ENCODE results near the gene NOXO1. TPM values are rescaled to one million over a fixed set of nuclear protein-coding genes. Genes with fewer than 3 reads are reported as not detected.

Gene NOXO1
- total RNA-seq, 1 experiment from 2014 or later: 1.7 TPM

- peaks cover 10 to 27% (median 25%) of the 10 kb centered on the region in 3 experiments for H3K36me3 Mint-ChIP-seq (ENCODE audit: insufficient read depth in 1 of 3, low read depth in 3 of 3)
These were observed 6.9 kb downstream of the NOXO1 start for GRCh38 chr16:1974157-1975070.

More at GRCh38 chr16:1974157-1975070, 6.9 kb downstream of the NOXO1 start:
- TF ChIP-seq, protein P1, sequence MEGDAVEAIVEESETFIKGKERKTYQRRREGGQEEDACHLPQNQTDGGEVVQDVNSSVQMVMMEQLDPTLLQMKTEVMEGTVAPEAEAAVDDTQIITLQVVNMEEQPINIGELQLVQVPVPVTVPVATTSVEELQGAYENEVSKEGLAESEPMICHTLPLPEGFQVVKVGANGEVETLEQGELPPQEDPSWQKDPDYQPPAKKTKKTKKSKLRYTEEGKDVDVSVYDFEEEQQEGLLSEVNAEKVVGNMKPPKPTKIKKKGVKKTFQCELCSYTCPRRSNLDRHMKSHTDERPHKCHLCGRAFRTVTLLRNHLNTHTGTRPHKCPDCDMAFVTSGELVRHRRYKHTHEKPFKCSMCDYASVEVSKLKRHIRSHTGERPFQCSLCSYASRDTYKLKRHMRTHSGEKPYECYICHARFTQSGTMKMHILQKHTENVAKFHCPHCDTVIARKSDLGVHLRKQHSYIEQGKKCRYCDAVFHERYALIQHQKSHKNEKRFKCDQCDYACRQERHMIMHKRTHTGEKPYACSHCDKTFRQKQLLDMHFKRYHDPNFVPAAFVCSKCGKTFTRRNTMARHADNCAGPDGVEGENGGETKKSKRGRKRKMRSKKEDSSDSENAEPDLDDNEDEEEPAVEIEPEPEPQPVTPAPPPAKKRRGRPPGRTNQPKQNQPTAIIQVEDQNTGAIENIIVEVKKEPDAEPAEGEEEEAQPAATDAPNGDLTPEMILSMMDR (conservative IDR thresholded peaks at IDR 0.05): no peak
- no peak overlapping the region for H2BK120ac ChIP-seq (ENCODE audit: low read depth, low read length, poor library complexity, severe bottlenecking)
- H3K23ac ChIP-seq (ENCODE audit: insufficient read length, low read depth, low read length): no peak overlapping the region
- no peak overlapping the region for H3K56ac ChIP-seq (ENCODE audit: insufficient read length, low read depth, low read length)
- H2BK5ac ChIP-seq (ENCODE audit: insufficient read length, low read length): no peak overlapping the region
- H3K9me3 Mint-ChIP-seq: no peaks in the 10 kb centered on the region; a peak in 1 of 5 replicates
- H3K27me3 Mint-ChIP-seq (ENCODE audit: low read depth): peaks cover under 1% of the 10 kb centered on the region; the same call in 1 of the 2 replicates
- no peak overlapping the region; the same call in 1 of the 2 replicates for H3K14ac ChIP-seq (ENCODE audit: insufficient read depth, low read length)
- H3K9ac ChIP-seq (ENCODE audit: extremely low read depth, insufficient read length, low read length): no peak overlapping the region
- no peaks in the 10 kb centered on the region for H3K9me3 ChIP-seq (ENCODE audit: control insufficient read depth, low read depth, low read length)
- H3K4me2 ChIP-seq (ENCODE audit: insufficient read depth, insufficient read length, low read length): no peak overlapping the region
- no peak overlapping the region for H2BK20ac ChIP-seq (ENCODE audit: low read depth, low read length, poor library complexity, severe bottlenecking)
- H2AFZ ChIP-seq (ENCODE audit: low read length): no peak overlapping the region
- H3K4me1 Mint-ChIP-seq: peaks cover 8 to 14% of the 10 kb centered on the region in 2 experiments
- DNase-seq: no peak
- peaks cover 9% of the 10 kb centered on the region for H3K23me2 ChIP-seq (ENCODE audit: insufficient read length, low read depth, low read length, poor library complexity, severe bottlenecking)
- no peaks in the 10 kb centered on the region for H4K20me1 ChIP-seq (ENCODE audit: control insufficient read depth, insufficient read depth, insufficient read length)
- WGBS (ENCODE audit: extremely low coverage, insufficient read length, low lambda C conversion rate): no CpG with 5 or more reads among the region's 42 CpGs
- H3K4me3 Mint-ChIP-seq: peak overlapping the region; percentile 22 to 53; a peak in 3 of 5 replicates
- no peaks in the 10 kb centered on the region for H3K27me3 ChIP-seq (ENCODE audit: insufficient read depth, low read length)
- no peak overlapping the region for H3K27ac ChIP-seq (ENCODE audit: insufficient read length, low read depth, low read length)
- H2BK12ac ChIP-seq (ENCODE audit: insufficient read length, low read depth, low read length): no peak overlapping the region
- H2AK5ac ChIP-seq (ENCODE audit: insufficient read length, low read length): no peak overlapping the region
- H3K27ac Mint-ChIP-seq: no peak overlapping the region; a peak in 1 of 7 replicates
- H4K91ac ChIP-seq (ENCODE audit: insufficient read length, low read depth, low read length): no peak overlapping the region
- H2BK15ac ChIP-seq (ENCODE audit: low read depth, low read length): no peak overlapping the region
- H3K79me1 ChIP-seq (ENCODE audit: insufficient read depth, low read depth, low read length, poor library complexity, severe bottlenecking): peaks cover 5% of the 10 kb centered on the region
- no peak overlapping the region for H4K5ac ChIP-seq (ENCODE audit: insufficient read length, low read depth, low read length)
- no peak overlapping the region for H4K8ac ChIP-seq (replicated peaks; ENCODE audit: insufficient read length, low read depth, low read length)
- H3K18ac ChIP-seq (ENCODE audit: insufficient read length, low read depth, low read length): no peak overlapping the region
- H3K4me1 ChIP-seq (ENCODE audit: insufficient read depth, low read length): no peaks in the 10 kb centered on the region
- peaks cover 6% of the 10 kb centered on the region; the same call in 1 of the 2 replicates for H3K79me2 ChIP-seq (ENCODE audit: insufficient read depth, low read length)
- no peak overlapping the region for H3K4ac ChIP-seq (ENCODE audit: low read depth, low read length)
- H3T11ph ChIP-seq (ENCODE audit: low read length): no peak overlapping the region

Measured in H9 (cell line).